Measurements from ENCODE around the gene GPR108. TPM values are rescaled to one million over a fixed set of nuclear protein-coding genes. Genes with fewer than 3 reads are reported as not detected.

The GPR108 gene
- total RNA-seq, 1 experiment from 2014 or later, result 53.6 TPM

GRCh38 chr19:6737873-6738786 is 750 bp upstream of the GPR108 start:
- Mint-ChIP-seq H3K4me1 (ENCODE audit: low read depth, unreplicated experiment) (peaks cover 17% of the 10 kb centered on the region), H3K9me3 (ENCODE audit: unreplicated experiment) (no peaks in the 10 kb centered on the region), H3K4me3 (ENCODE audit: unreplicated experiment) (peak overlapping the region; percentile 78), H3K27me3 (ENCODE audit: insufficient read depth, unreplicated experiment) (no peaks in the 10 kb centered on the region), H3K36me3 (ENCODE audit: insufficient read depth, unreplicated experiment) (peaks cover 58% of the 10 kb centered on the region), H3K27ac (ENCODE audit: unreplicated experiment) (peak overlapping the region; percentile 99)
- peak overlapping the region; percentile 38 for H3K4me3 ChIP-seq (ENCODE audit: low read depth, low read length)
- H3K27me3 ChIP-seq (replicated peaks; ENCODE audit: control insufficient read depth, insufficient read depth, low read length), result no peaks in the 10 kb centered on the region
- CTCF ChIA-PET, result interaction anchor here (0.5 to 2.3 kb wide), 10 partner anchors 9 to 222 kb away, joined by 3 to 29 read pairs (median 4); partner anchors contain the start of genes SH2D3A and TNFSF9
- no TSS peak for BruUV-seq (replicated peaks)
- peaks cover 20% of the 10 kb centered on the region for H3K4me1 ChIP-seq
- POLR2A ChIA-PET, result interaction anchor here (0.6 to 1.9 kb wide), 4 partner anchors 11 to 151 kb away, joined by 3 to 27 read pairs (median 9); no protein-coding TSS in a partner anchor
- no peaks in the 10 kb centered on the region for H3K9me3 ChIP-seq
- intact Hi-C loops (cut with micrococcal nuclease; ENCODE audit: unreplicated experiment), result loop anchor here (1.0 kb wide), 2 partner anchors 15 to 28 kb away; no protein-coding TSS in a partner anchor
- peak; percentile 85 to 88 for DNase-seq
- peaks cover 5% of the 10 kb centered on the region for H3K36me3 ChIP-seq (ENCODE audit: control insufficient read depth, insufficient read depth, low read length)
- peak; percentile 60 to 66 for TF ChIP-seq CTCF (IDR thresholded peaks at IDR 0.05; ENCODE audit: insufficient read depth in 1 of 2, low read depth in 1 of 2, low read length in 1 of 2, severe bottlenecking in 1 of 2, unreplicated experiment in 1 of 2)

GRCh38 chr19:6736917-6737283 is 480 bp downstream of the GPR108 start:
- H3K36me3 ChIP-seq (ENCODE audit: control insufficient read depth, insufficient read depth, low read length), result no peaks in the 10 kb centered on the region; the same call in 1 of the 2 replicates
- H3K27ac Mint-ChIP-seq (ENCODE audit: unreplicated experiment), result peak overlapping the region; percentile 99
- peaks cover 20% of the 10 kb centered on the region for H3K4me1 ChIP-seq
- DNase-seq, result no peak
- H3K4me1 Mint-ChIP-seq (ENCODE audit: low read depth, unreplicated experiment), result peaks cover 17% of the 10 kb centered on the region
- no peaks in the 10 kb centered on the region for H3K27me3 Mint-ChIP-seq (ENCODE audit: insufficient read depth, unreplicated experiment)
- no peaks in the 10 kb centered on the region for H3K9me3 ChIP-seq
- H3K9me3 Mint-ChIP-seq (ENCODE audit: unreplicated experiment), result no peaks in the 10 kb centered on the region
- H3K4me3 Mint-ChIP-seq (ENCODE audit: unreplicated experiment), result peak overlapping the region; percentile 78
- H3K27me3 ChIP-seq (replicated peaks; ENCODE audit: control insufficient read depth, insufficient read depth, low read length), result no peaks in the 10 kb centered on the region
- peaks cover 56% of the 10 kb centered on the region for H3K36me3 Mint-ChIP-seq (ENCODE audit: insufficient read depth, unreplicated experiment)
- intact Hi-C loops (cut with micrococcal nuclease; ENCODE audit: unreplicated experiment), result loop anchor here (1.0 kb wide), 3 partner anchors 76 to 221 kb away; no protein-coding TSS in a partner anchor
- H3K4me3 ChIP-seq (ENCODE audit: low read depth, low read length), result peak overlapping the region; percentile 81
- CTCF ChIA-PET, result interaction anchor here (0.6 to 2.3 kb wide), 7 partner anchors 8 to 220 kb away, joined by 3 to 29 read pairs (median 9); no protein-coding TSS in a partner anchor
- POLR2A ChIA-PET, result interaction anchor here (0.9 to 1.9 kb wide), 3 partner anchors 16 to 29 kb away, joined by 3 to 27 read pairs (median 4); no protein-coding TSS in a partner anchor
- BruUV-seq (replicated peaks), result no TSS peak
- no peak for TF ChIP-seq CTCF (IDR thresholded peaks at IDR 0.05; ENCODE audit: insufficient read depth in 1 of 2, low read depth in 1 of 2, low read length in 1 of 2, severe bottlenecking in 1 of 2, unreplicated experiment in 1 of 2)

Measured in Caco-2 (cell line).